IMR-90 (cell line): ENCODE measurements around the gene SLC2A1. TPM values are rescaled to one million over a fixed set of nuclear protein-coding genes. Genes with fewer than 3 reads are reported as not detected.

Source experiments
- ATAC-seq: fragments of 200-7000 bp; cut with Tn5 transposase; 2 replicates; pipeline ENCODE4 v1.9.1; 2020; ENCODE audit warnings: low read depth, mild to moderate bottlenecking, moderate library complexity
- BruUV-seq: library from RNA; stranded (reverse); fragments of 400-500 nt; replicated peaks from 2 replicates; lab custom pipeline; 2021; lab: Mats Ljungman, UMichigan
- CTCF ChIA-PET: fragments of 300-600 bp; formaldehyde crosslinking; extraction: SDS; loops from one replicate; lab custom pipeline; 2021; ENCODE audit warnings: antibody characterized with exemption; lab: Yijun Ruan, JAX
- POLR2A ChIA-PET: fragments of 300-600 bp; sonication (Branson Sonifier 250); formaldehyde crosslinking; loops from one replicate; lab custom pipeline; 2022; ENCODE audit warnings: antibody characterized with exemption; ENCODE audit not compliant: unreplicated experiment; lab: Charles Lee
- DNase-seq: peaks from one replicate; pipeline ENCODE4 v3.0.0; 2013
- H2AFZ ChIP-seq: replicated peaks from 2 replicates; pipeline ENCODE3; 2013; ENCODE audit warnings: low read length, mild to moderate bottlenecking; ENCODE audit not compliant: poor library complexity
- H2AK5ac ChIP-seq: 2 replicates; pipeline ENCODE4 v1.6.1; 2013; ENCODE audit warnings: low read depth, low read length, inconsistent platforms
- H2AK9ac ChIP-seq: replicated peaks from 2 replicates; pipeline ENCODE3; 2013; ENCODE audit warnings: mild to moderate bottlenecking, low read depth, low read length, moderate library complexity; ENCODE audit not compliant: poor library complexity
- H2BK120ac ChIP-seq: 2 replicates; pipeline ENCODE4 v1.6.1; 2013; ENCODE audit warnings: low read depth, low read length, inconsistent platforms
- H2BK15ac ChIP-seq: 3 replicates; pipeline ENCODE4 v1.6.1; 2013; ENCODE audit warnings: low read depth, low read length, inconsistent platforms
- H2BK20ac ChIP-seq: 2 replicates; pipeline ENCODE4 v1.6.1; 2013; ENCODE audit warnings: low read depth, mild to moderate bottlenecking, inconsistent platforms, low read length, moderate library complexity
- H2BK5ac ChIP-seq: 2 replicates; pipeline ENCODE4 v1.6.1; 2013; ENCODE audit warnings: mild to moderate bottlenecking, low read depth, low read length, inconsistent platforms; ENCODE audit not compliant: poor library complexity, severe bottlenecking
- H3K14ac ChIP-seq: replicated peaks from 2 replicates; pipeline ENCODE4 v1.6.1; 2013; ENCODE audit warnings: low read depth, low read length, inconsistent platforms
- H3K18ac ChIP-seq: 2 replicates; pipeline ENCODE4 v1.6.1; 2013; ENCODE audit warnings: low read depth, low read length, control low read depth
- H3K23ac ChIP-seq: 2 replicates; pipeline ENCODE4 v1.6.1; 2013; ENCODE audit warnings: low read depth, low read length, inconsistent platforms
- H3K27ac ChIP-seq: 2 replicates; pipeline ENCODE4 v1.5.1; 2013; ENCODE audit warnings: mild to moderate bottlenecking, control low read depth, low read length; ENCODE audit not compliant: insufficient read depth
- H3K27me3 ChIP-seq: 2 replicates; pipeline ENCODE4 v1.6.1; 2013; ENCODE audit warnings: low read length; ENCODE audit not compliant: control insufficient read depth, insufficient read depth
- H3K36me3 ChIP-seq: 2 replicates; pipeline ENCODE4 v1.6.1; 2013; ENCODE audit warnings: low read length, mixed read lengths; ENCODE audit not compliant: control insufficient read depth, insufficient read depth
- H3K4ac ChIP-seq: 2 replicates; pipeline ENCODE4 v1.6.1; 2013; ENCODE audit warnings: low read depth, low read length, inconsistent platforms
- H3K4me1 ChIP-seq: 2 replicates; pipeline ENCODE4 v1.6.1; 2013; ENCODE audit warnings: low read length, mixed read lengths; ENCODE audit not compliant: control insufficient read depth, insufficient read depth
- H3K4me2 ChIP-seq: 2 replicates; pipeline ENCODE4 v1.6.1; 2013; ENCODE audit warnings: low read depth, mild to moderate bottlenecking, control low read depth, low read length, moderate library complexity
- H3K4me3 ChIP-seq: 2 replicates; pipeline ENCODE4 v1.5.1; 2013; ENCODE audit warnings: low read depth, mild to moderate bottlenecking, control low read depth, low read length, moderate library complexity; ENCODE audit not compliant: insufficient read depth
- H3K56ac ChIP-seq: 2 replicates; pipeline ENCODE4 v1.6.1; 2013; ENCODE audit warnings: low read length, inconsistent platforms; ENCODE audit not compliant: insufficient read depth; ENCODE audit errors: extremely low read depth
- H3K79me1 ChIP-seq, 2 experiments: 2 replicates each; pipeline ENCODE4 v1.6.1; 2013; ENCODE audit warnings: low read length in 2 of 2, inconsistent platforms in 1 of 2, low read depth in 1 of 2
- H3K9ac ChIP-seq: 2 replicates; pipeline ENCODE4 v1.6.1; 2013; ENCODE audit warnings: low read depth, low read length, control low read depth
- H3K9me1 ChIP-seq: 2 replicates; pipeline ENCODE4 v1.6.1; 2013; ENCODE audit warnings: low read length, inconsistent platforms; ENCODE audit not compliant: insufficient read depth
- H3K9me3 ChIP-seq: 2 replicates; pipeline ENCODE4 v1.6.1; 2013; ENCODE audit warnings: low read length; ENCODE audit not compliant: control insufficient read depth, insufficient read depth
- H4K20me1 ChIP-seq: 2 replicates; pipeline ENCODE4 v1.6.1; 2013; ENCODE audit warnings: low read length, inconsistent platforms; ENCODE audit not compliant: insufficient read depth
- H4K5ac ChIP-seq: 2 replicates; pipeline ENCODE4 v1.6.1; 2013; ENCODE audit warnings: mild to moderate bottlenecking, low read depth, low read length, control low read depth
- H4K8ac ChIP-seq, 2 experiments: 2 replicates each; pipeline ENCODE4 v1.6.1; 2013; ENCODE audit warnings: low read depth in 2 of 2, low read length in 2 of 2, control low read depth in 1 of 2, inconsistent platforms in 1 of 2
- H4K91ac ChIP-seq: 2 replicates; pipeline ENCODE4 v1.6.1; 2013; ENCODE audit warnings: low read depth, low read length, inconsistent platforms; ENCODE audit not compliant: insufficient read depth
- BHLHE40 ChIP-seq: fragments of 150-350 bp; IDR thresholded peaks from 2 replicates; pipeline ENCODE4 v1.6.1; 2016; ENCODE audit warnings: mild to moderate bottlenecking, low read depth, low read length
- CEBPB ChIP-seq: IDR thresholded peaks from 2 replicates; pipeline ENCODE4 v1.6.1; 2012; ENCODE audit warnings: low read depth, low read length, improper control_type of control experiment
- CHD1 ChIP-seq: IDR thresholded peaks from 2 replicates; pipeline ENCODE4 v1.6.1; 2012; ENCODE audit warnings: low read depth, low read length, improper control_type of control experiment
- ELK1 ChIP-seq: fragments of 150-350 bp; IDR thresholded peaks from 2 replicates; pipeline ENCODE4 v1.6.1; 2016; ENCODE audit warnings: low read depth, mild to moderate bottlenecking, low read length, moderate library complexity, borderline replicate concordance
- FOS ChIP-seq: fragments of 150-350 bp; IDR thresholded peaks from 2 replicates; pipeline ENCODE4 v1.6.1; 2016; ENCODE audit warnings: low read depth, low read length
- MAFK ChIP-seq: IDR thresholded peaks from 2 replicates; pipeline ENCODE4 v1.6.1; 2012; ENCODE audit warnings: low read depth, low read length, improper control_type of control experiment
- MAZ ChIP-seq: IDR thresholded peaks from 2 replicates; pipeline ENCODE4 v1.6.1; 2012; ENCODE audit warnings: low read depth, mild to moderate bottlenecking, low read length, improper control_type of control experiment, moderate library complexity, borderline replicate concordance
- MXI1 ChIP-seq: IDR thresholded peaks from 2 replicates; pipeline ENCODE4 v1.6.1; 2012; ENCODE audit warnings: low read depth, mild to moderate bottlenecking, low read length, moderate library complexity, borderline replicate concordance
- RFX5 ChIP-seq: IDR thresholded peaks from 2 replicates; pipeline ENCODE4 v1.8.0; 2012; ENCODE audit warnings: low read depth, mild to moderate bottlenecking, low read length, moderate library complexity
- WGBS, 2 experiments: methylation state at CpG; one replicate each; pipeline versions ENCODE4 v1.1.5 to v1.1.7; 2013; ENCODE audit warnings: missing lambda C conversion rate in 2 of 2; ENCODE audit not compliant: insufficient read length in 1 of 2; ENCODE audit errors: extremely low coverage in 2 of 2; 5-methylcytosine and 5-hydroxymethylcytosine counted together
- dilution Hi-C: fragments of 300-500 bp; cut with HindIII; formaldehyde crosslinking; loops from one replicate; pipeline ENCODE4 v1.14.3; 2018; ENCODE audit warnings: low sequenced_read_pairs; ENCODE audit not compliant: unreplicated experiment
- in situ Hi-C: fragments of 300-500 bp; cut with MboI; formaldehyde crosslinking; loops from 3 replicates; pipeline ENCODE4 v1.14.3; 2019; ENCODE audit warnings: low sequenced_read_pairs, inconsistent platforms, mixed read lengths
- intact Hi-C: fragments of 100-400 bp; cut with micrococcal nuclease; formaldehyde crosslinking; loops from 2 replicates; pipeline ENCODE4 v1.10.0; 2022
- polyA plus RNA-seq, 3 experiments: library from polyadenylated mRNA; depleted of rRNA; stranded (reverse); fragments of >200 nt; gene quantifications; 2 replicates each; pipeline ENCODE4 v1.2.3, GENCODE V29; 2012; ENCODE audit warnings: low replicate concordance in 1 of 3
- total RNA-seq: library from RNA; depleted of rRNA; stranded (reverse); fragments of >200 nt; gene quantifications from 2 replicates; pipeline ENCODE4 v1.2.3, GENCODE V29; 2012

The SLC2A1 gene
- total and polyA plus RNA-seq, 2 of the 4 experiments (the other 2 are of a cell fraction) = 200 to 395 TPM

- TF ChIP-seq CEBPB (no peak), MXI1 (peak; percentile 83; the same call in 1 of the 2 replicates)
Observed at GRCh38 chr1:42941640-42942330, 16.9 kb downstream of the SLC2A1 start (continued).

- Histone ChIP-seq H3K4me2 (peak overlapping the region; percentile 43; the same call in 1 of the 2 replicates), H2BK15ac (peak overlapping the region; percentile 99), H2AFZ (peak overlapping the region; percentile 72), H3K18ac (peak overlapping the region; percentile 92), H3K14ac (peak overlapping the region; percentile 97), H4K91ac (peak overlapping the region; percentile 100), H3K27me3 (no peaks in the 10 kb centered on the region), H3K79me1 (peaks cover 36 to 94% of the 10 kb centered on the region in 2 experiments), H3K27ac (peak overlapping the region; percentile 98), H3K9me1 (peaks cover 61% of the 10 kb centered on the region), H2BK20ac (peak overlapping the region; percentile 99), H2AK9ac (peak overlapping the region; percentile 97), H4K8ac (peak overlapping the region; percentile 97), H4K20me1 (peaks cover 58% of the 10 kb centered on the region), H3K9me3 (no peaks in the 10 kb centered on the region), H3K4ac (peak overlapping the region; percentile 100), H3K4me3 (no peak overlapping the region), H3K4me1 (peaks cover 74% of the 10 kb centered on the region), H2BK5ac (peak overlapping the region; percentile 98), H3K23ac (peak overlapping the region; percentile 99), H3K36me3 (peaks cover 73% of the 10 kb centered on the region), H2BK120ac (peak overlapping the region; percentile 99), H3K9ac (peak overlapping the region; percentile 53), H4K5ac (peak overlapping the region; percentile 94), H3K56ac (peak overlapping the region; percentile 96), H2AK5ac (peak overlapping the region; percentile 100)
- dilution Hi-C loops (no loop called here), in situ Hi-C loops (no loop called here), intact Hi-C loops (no loop called here)
- TF ChIP-seq MAFK = no peak
- TF ChIP-seq CHD1 = no peak
- TF ChIP-seq FOS = peak; percentile 69
- peak; percentile 24; the same call in 1 of the 2 replicates for TF ChIP-seq MXI1
- no peak for TF ChIP-seq RFX5
- TF ChIP-seq BHLHE40 = peak; percentile 75; the same call in 1 of the 2 replicates
- no peak for TF ChIP-seq ELK1
- peak; percentile 61; the same call in 1 of the 2 replicates for TF ChIP-seq MAZ
- 25% methylated on average over 12 of the region's 14 CpGs; no CpG with 5 or more reads in 1 of the 2 experiments for WGBS, 2 experiments
- DNase-seq (peak; percentile 99), ATAC-seq (peak; percentile 69)
- BruUV-seq = no TSS peak
- POLR2A ChIA-PET = no interaction called here
- CTCF ChIA-PET = interaction anchor here (1.5 to 2.0 kb wide), 2 partner anchors 28 to 132 kb away, joined by 4 to 7 read pairs; no protein-coding TSS in a partner anchor
Observed at GRCh38 chr1:42940851-42941639, 17.6 kb downstream of the SLC2A1 start.
